HL-60 (cell line): Measurements from ENCODE around the gene IL6ST.

Experiments
- POLR2AphosphoS5 ChIP-seq: IDR thresholded peaks from 2 replicates; pipeline ENCODE4 v1.6.1; 2012; ENCODE audit warnings: low read depth
- REST ChIP-seq: IDR thresholded peaks from 2 replicates; pipeline ENCODE4 v1.6.1; 2012; ENCODE audit warnings: low read depth; ENCODE audit not compliant: insufficient replicate concordance
- TF ChIP-seq, protein P1 (sequence below): IDR thresholded peaks from one replicate; pipeline ENCODE4 v1.5.1; 2011; ENCODE audit warnings: low read length, control low read depth, inconsistent platforms; ENCODE audit not compliant: insufficient read depth

DNA sequence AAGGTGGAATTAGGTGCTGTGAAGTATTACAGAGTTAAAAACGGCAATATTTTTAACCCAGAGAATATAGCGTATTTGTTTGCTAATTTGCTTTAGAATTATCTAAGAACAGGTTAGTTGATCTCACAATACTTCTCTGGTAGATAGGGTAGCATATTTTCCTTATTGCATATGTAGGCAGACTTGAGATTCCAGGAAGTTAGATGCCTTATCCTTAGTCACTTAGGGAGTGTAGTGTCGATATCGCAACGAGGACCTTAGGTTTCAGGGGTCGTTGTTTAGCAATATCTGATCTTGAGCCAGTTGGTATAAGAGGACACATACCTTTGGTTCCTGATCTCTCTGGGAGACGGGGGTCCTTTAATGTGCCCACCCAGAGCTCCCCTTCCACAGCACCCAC lies 28.5 kb upstream of the IL6ST start:
- TF ChIP-seq, protein P1, sequence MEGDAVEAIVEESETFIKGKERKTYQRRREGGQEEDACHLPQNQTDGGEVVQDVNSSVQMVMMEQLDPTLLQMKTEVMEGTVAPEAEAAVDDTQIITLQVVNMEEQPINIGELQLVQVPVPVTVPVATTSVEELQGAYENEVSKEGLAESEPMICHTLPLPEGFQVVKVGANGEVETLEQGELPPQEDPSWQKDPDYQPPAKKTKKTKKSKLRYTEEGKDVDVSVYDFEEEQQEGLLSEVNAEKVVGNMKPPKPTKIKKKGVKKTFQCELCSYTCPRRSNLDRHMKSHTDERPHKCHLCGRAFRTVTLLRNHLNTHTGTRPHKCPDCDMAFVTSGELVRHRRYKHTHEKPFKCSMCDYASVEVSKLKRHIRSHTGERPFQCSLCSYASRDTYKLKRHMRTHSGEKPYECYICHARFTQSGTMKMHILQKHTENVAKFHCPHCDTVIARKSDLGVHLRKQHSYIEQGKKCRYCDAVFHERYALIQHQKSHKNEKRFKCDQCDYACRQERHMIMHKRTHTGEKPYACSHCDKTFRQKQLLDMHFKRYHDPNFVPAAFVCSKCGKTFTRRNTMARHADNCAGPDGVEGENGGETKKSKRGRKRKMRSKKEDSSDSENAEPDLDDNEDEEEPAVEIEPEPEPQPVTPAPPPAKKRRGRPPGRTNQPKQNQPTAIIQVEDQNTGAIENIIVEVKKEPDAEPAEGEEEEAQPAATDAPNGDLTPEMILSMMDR = no peak
- TF ChIP-seq POLR2AphosphoS5 (no peak), REST (no peak)
